GM18951 (cell line): ENCODE measurements around the gene MAD2L2.

ENCODE experiments used
- POLR2A ChIP-seq: IDR thresholded peaks from 4 replicates; pipeline ENCODE4 v1.6.1; 2011; ENCODE audit warnings: mild to moderate bottlenecking; ENCODE audit not compliant: insufficient read length, insufficient read depth; ENCODE audit errors: extremely low read depth
- in situ Hi-C: fragments of 300-500 bp; cut with MboI; formaldehyde crosslinking; loops from one replicate; pipeline ENCODE4 v1.12.0; 2022; ENCODE audit warnings: low sequenced_read_pairs, mixed read lengths, inconsistent platforms; ENCODE audit not compliant: unreplicated experiment

The MAD2L2 gene

GRCh38 chr1:11701981-11702803 is 21.2 kb upstream of the MAD2L2 start:
- in situ Hi-C loops, result no loop called here
- TF ChIP-seq POLR2A, result no peak

GRCh38 chr1:11701551-11701961 is 20.6 kb upstream of the MAD2L2 start:
- TF ChIP-seq POLR2A, result no peak
- in situ Hi-C loops, result no loop called here

GRCh38 chr1:11700601-11701467 is 19.9 kb upstream of the MAD2L2 start:
- no peak for TF ChIP-seq POLR2A

GRCh38 chr1:11697893-11698210 is 16.9 kb upstream of the MAD2L2 start:
- in situ Hi-C loops, result no loop called here
- TF ChIP-seq POLR2A, result no peak

More at GRCh38 chr1:11700601-11701467, 19.9 kb upstream of the MAD2L2 start:
- in situ Hi-C loops, result no loop called here

GRCh38 chr1:11697188-11697892 is 16.4 kb upstream of the MAD2L2 start:
- no peak for TF ChIP-seq POLR2A
- in situ Hi-C loops, result no loop called here

- in situ Hi-C loops, result no loop called here
- TF ChIP-seq POLR2A, result no peak
Measured at GRCh38 chr1:11695861-11696260, 14.9 kb upstream of the MAD2L2 start.

- TF ChIP-seq POLR2A, result no peak
- in situ Hi-C loops, result no loop called here
Measured at GRCh38 chr1:11693917-11694316, 13.0 kb upstream of the MAD2L2 start.

- TF ChIP-seq POLR2A, result no peak
- in situ Hi-C loops, result no loop called here
Measured at GRCh38 chr1:11693024-11693590, 12.2 kb upstream of the MAD2L2 start.

- in situ Hi-C loops, result no loop called here
- TF ChIP-seq POLR2A, result no peak
Measured at GRCh38 chr1:11691928-11692711, 11.2 kb upstream of the MAD2L2 start.

- in situ Hi-C loops, result no loop called here
- no peak for TF ChIP-seq POLR2A
Measured at GRCh38 chr1:11691302-11691914, 10.5 kb upstream of the MAD2L2 start, which contains the start of gene DRAXIN. DRAXIN (plus strand) TSS chr1:11691710; CDS start chr1:11706259, 14,549 bp downstream.

GRCh38 chr1:11690397-11691301 is 9.7 kb upstream of the MAD2L2 start:
- in situ Hi-C loops, result no loop called here
- no peak for TF ChIP-seq POLR2A
